ENCODE results near the gene DHX8. TPM values are rescaled to one million over a fixed set of nuclear protein-coding genes. Genes with fewer than 3 reads are reported as not detected.

Gene DHX8
- total and polyA plus RNA-seq, 7 donors, result 13.4 to 42.5 (median 27.5) TPM

DNA sequence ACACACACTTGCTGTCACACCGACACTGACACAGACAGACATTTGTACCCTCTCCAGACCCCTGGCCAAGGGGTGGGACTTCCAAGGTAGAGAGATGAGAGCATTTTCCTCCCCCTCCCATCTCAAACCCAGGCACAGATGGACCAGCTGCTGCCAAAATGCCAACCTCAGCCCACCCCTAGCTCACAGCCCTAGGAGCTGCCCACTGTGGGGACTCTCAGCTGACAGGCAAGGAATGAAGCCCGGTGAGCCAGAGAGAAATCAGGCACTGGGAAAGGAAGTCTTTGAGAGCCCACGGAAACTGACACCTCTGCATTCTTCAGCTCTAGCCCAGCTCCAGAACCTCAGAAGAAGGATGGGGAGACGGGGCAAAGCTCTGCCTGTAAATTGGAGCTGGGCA, 59.5 kb downstream of the DHX8 start:
- 26 to 47% (median 31%) methylated on average over 4 of the region's 4 CpGs for WGBS, 3 donors
- Histone ChIP-seq H3K9me3 (no peaks in the 10 kb centered on the region), H3K4me1 (peaks cover 8% of the 10 kb centered on the region), H3K4me3 (no peak overlapping the region), H3K36me3 (ENCODE audit: insufficient read depth in 1 of 2, low read depth in 1 of 2) (no peaks in the 10 kb centered on the region), H3K27ac (no peak overlapping the region), H3K27me3 (ENCODE audit: insufficient read depth in 3 of 3, low read length in 2 of 3) (peaks cover 0 to 25% (median 8%) of the 10 kb centered on the region in 3 donors)
- DNase-seq, result no peak
- intact Hi-C loops (cut with DNase I), result no loop called here
- no peak for ATAC-seq
- TF ChIP-seq, protein P1, sequence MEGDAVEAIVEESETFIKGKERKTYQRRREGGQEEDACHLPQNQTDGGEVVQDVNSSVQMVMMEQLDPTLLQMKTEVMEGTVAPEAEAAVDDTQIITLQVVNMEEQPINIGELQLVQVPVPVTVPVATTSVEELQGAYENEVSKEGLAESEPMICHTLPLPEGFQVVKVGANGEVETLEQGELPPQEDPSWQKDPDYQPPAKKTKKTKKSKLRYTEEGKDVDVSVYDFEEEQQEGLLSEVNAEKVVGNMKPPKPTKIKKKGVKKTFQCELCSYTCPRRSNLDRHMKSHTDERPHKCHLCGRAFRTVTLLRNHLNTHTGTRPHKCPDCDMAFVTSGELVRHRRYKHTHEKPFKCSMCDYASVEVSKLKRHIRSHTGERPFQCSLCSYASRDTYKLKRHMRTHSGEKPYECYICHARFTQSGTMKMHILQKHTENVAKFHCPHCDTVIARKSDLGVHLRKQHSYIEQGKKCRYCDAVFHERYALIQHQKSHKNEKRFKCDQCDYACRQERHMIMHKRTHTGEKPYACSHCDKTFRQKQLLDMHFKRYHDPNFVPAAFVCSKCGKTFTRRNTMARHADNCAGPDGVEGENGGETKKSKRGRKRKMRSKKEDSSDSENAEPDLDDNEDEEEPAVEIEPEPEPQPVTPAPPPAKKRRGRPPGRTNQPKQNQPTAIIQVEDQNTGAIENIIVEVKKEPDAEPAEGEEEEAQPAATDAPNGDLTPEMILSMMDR (IDR thresholded peaks at IDR 0.05), result no peak

DNA sequence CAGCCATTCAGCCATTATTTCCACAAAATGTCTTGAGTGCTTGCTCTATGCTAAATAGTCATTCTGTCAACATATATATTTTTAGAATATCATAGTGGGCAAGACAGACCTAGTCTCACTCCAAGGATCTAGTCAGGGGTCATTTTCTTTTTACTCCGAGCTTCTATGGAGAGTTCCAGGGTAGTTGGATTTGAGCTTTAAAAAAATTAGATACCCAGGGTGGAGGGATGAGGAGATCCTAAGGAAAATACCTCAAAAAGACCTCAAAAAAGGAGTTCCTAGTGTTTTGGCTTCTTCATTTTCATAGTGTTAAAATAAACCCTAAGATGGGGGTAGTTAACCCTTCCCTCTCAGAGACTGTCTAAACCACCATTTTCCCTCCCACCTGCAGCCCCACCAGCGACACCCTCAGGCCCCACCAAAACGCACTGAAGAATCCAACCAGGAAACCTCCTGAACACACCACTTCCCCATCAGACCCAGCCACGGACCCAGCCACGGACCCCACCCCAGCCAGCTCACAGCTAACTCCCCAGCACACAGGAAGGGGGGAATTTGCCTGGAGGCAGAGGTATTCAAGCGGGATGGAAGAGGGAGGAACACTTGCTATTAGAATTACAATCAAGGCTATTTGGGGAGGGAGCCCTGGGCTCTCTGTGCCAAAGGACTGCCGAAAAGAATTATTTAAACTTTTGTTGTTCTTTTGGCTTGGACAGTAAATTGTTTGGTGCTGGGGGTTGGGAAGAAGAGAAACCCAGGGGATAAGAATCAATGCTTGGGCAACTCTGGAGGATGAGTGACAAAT, 60.2 kb downstream of the DHX8 start:
- intact Hi-C loops (cut with DNase I), result no loop called here
- ATAC-seq (no peak), DNase-seq (no peak)
- H3K36me3 ChIP-seq (ENCODE audit: insufficient read depth in 1 of 2, low read depth in 1 of 2), result no peaks in the 10 kb centered on the region
- H3K9me3 ChIP-seq, result no peaks in the 10 kb centered on the region
- H3K27me3 ChIP-seq (ENCODE audit: insufficient read depth in 3 of 3, low read length in 2 of 3), result peaks cover 0 to 25% (median 8%) of the 10 kb centered on the region in 3 donors
- H3K4me1 ChIP-seq, result peaks cover 8% of the 10 kb centered on the region
- 63 to 67% (median 66%) methylated on average over 7 of the region's 7 CpGs for WGBS, 3 donors
- H3K4me3 ChIP-seq, result no peak overlapping the region
- no peak overlapping the region for H3K27ac ChIP-seq
- TF ChIP-seq, protein P1 (IDR thresholded peaks at IDR 0.05), result no peak

DNA sequence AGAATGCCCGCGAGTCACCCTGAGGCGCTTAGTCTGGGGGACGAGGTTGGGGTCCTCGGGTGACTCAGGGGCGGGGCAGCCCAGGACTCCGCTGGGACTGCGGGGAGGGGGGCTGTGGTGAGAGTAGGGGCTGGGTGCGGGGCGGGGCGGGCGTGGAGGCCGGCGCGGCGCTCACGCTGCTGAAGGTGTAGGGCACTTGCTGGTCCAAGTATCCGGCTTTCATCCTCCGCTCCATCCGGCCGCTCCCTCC, 61.5 kb downstream of the DHX8 start:
- no peaks in the 10 kb centered on the region for H3K9me3 ChIP-seq
- 0 to 2% (median 0%) methylated on average over 6 to 21 of the region's 21 CpGs for WGBS, 3 donors
- peak overlapping the region; percentile 68 for H3K4me3 ChIP-seq
- H3K27ac ChIP-seq, result no peak overlapping the region
- peaks cover 8% of the 10 kb centered on the region for H3K4me1 ChIP-seq
- no peaks in the 10 kb centered on the region for H3K36me3 ChIP-seq (ENCODE audit: insufficient read depth in 1 of 2, low read depth in 1 of 2)
- ATAC-seq (peak; percentile 40 to 61 (median 44)), DNase-seq (peak in 1 of 2 donors; percentile 33)
- intact Hi-C loops (cut with DNase I), result no loop called here
- TF ChIP-seq, protein P1 (IDR thresholded peaks at IDR 0.05), result no peak
- H3K27me3 ChIP-seq (ENCODE audit: insufficient read depth in 3 of 3, low read length in 2 of 3), result peaks cover 0 to 25% (median 8%) of the 10 kb centered on the region in 3 donors

DNA sequence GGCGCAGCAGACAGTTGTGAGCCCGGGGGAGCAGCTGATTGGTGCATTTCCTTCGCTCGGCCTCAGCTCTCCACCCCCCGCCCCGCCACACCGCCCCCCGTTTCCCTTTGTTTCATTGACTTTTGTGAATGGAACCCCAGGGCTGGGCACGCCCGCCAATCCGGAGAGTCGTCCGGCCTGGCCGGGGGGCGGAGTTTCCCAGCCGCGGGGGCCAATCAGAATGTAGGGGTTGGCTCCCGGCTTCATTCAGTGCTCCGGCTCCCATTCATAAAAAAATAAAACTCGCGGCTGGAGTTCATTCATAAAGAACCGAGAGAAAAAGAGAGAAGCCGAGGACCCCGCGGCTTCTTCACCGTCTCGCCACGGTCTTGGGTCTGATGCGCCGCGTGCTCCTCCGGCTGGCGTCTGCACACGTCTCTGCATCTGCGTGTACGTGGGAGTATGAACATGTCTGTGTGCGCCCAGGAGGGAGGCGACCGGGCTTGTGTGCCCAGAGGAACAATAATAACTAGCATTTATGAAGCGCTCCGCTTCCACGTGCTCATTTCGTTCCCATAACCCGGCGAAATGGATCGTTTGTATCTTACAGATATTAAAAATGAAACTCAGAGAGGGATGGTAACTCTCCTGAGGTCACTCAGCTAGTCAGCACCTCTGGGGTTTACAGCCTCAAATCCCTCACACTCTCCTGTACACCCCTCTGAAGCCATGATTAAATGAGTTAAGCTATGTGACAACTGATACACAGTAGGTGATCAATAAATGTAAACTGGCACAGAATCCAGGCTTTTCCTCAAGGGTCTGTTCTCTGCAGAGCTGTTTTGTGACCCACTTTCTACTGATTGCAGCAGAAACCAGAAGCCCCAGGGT, 62.8 kb downstream of the DHX8 start, which contains the start of gene ETV4:
TSS of gene ETV4 (minus strand) at position 22 of the 870 bp plus-strand sequence. CDS start 723 bp downstream, outside the sequence.
- peaks cover 0 to 25% (median 8%) of the 10 kb centered on the region in 3 donors for H3K27me3 ChIP-seq (ENCODE audit: insufficient read depth in 3 of 3, low read length in 2 of 3)
- H3K4me1 ChIP-seq, result peaks cover 8% of the 10 kb centered on the region
- intact Hi-C loops (cut with DNase I), result no loop called here
- no peak within 1 kb of the TSS for H3K27ac ChIP-seq
- WGBS, 3 donors, result 0 to 1% (median 0%) methylated on average over 44 to 46 of the region's 46 CpGs
- H3K36me3 ChIP-seq (ENCODE audit: insufficient read depth in 1 of 2, low read depth in 1 of 2), result no peaks in the 10 kb centered on the region
- peak within 1 kb of the TSS; percentile 68 for H3K4me3 ChIP-seq
- no peaks in the 10 kb centered on the region for H3K9me3 ChIP-seq
- TF ChIP-seq, protein P1 (IDR thresholded peaks at IDR 0.05), result no peak
- peak; percentile 86 to 98 (median 95) for ATAC-seq
- peak; percentile 91 to 92 for DNase-seq

Data from psoas muscle (tissue), 8 donors.